Nephron (organoid): Measurements from ENCODE around the gene ABHD17A.
"Not testable (repeated sequence)": the region's sequence is repeated elsewhere in the genome, so short reads cannot be mapped to it uniquely, and the experiment has no call there.

ENCODE experiments used
- H3K27ac Mint-ChIP-seq, 3 experiments: 2 replicates each; pipeline ENCODE4 v1.8.0; 2020; ENCODE audit warnings: mixed read lengths in 3 of 3, mild to moderate bottlenecking in 2 of 3, moderate library complexity in 1 of 3
- H3K27me3 Mint-ChIP-seq: 2 replicates; pipeline ENCODE4 v1.8.0; 2021; ENCODE audit warnings: low read depth, mild to moderate bottlenecking, moderate library complexity, mixed read lengths
- H3K36me3 Mint-ChIP-seq: 2 replicates; pipeline ENCODE4 v1.8.0; 2020; ENCODE audit warnings: low read depth, mixed read lengths
- H3K4me1 Mint-ChIP-seq: 2 replicates; pipeline ENCODE4 v1.8.0; 2020; ENCODE audit warnings: mixed read lengths
- H3K4me3 Mint-ChIP-seq, 3 experiments: 2 replicates each; pipeline ENCODE4 v1.8.0; 2020; ENCODE audit warnings: mild to moderate bottlenecking in 3 of 3, mixed read lengths in 3 of 3, moderate library complexity in 2 of 3
- H3K9me3 Mint-ChIP-seq: 2 replicates; pipeline ENCODE4 v1.8.0; 2020; ENCODE audit warnings: mixed read lengths
- CTCF ChIP-seq, 3 experiments: fragments of 200-600 bp; sonication (generic); IDR thresholded peaks; one replicate each; pipeline ENCODE4 v1.5.0; 2021; ENCODE audit warnings: antibody characterized with exemption in 3 of 3; ENCODE audit not compliant: unreplicated experiment in 3 of 3

Gene ABHD17A

GRCh38 chr19:1902923-1903322 is 17.6 kb upstream of the ABHD17A start:
- H3K9me3 Mint-ChIP-seq = no peaks in the 10 kb centered on the region
- no peaks in the 10 kb centered on the region for H3K36me3 Mint-ChIP-seq
- peaks cover 11% of the 10 kb centered on the region for H3K4me1 Mint-ChIP-seq
- peak overlapping the region in 1 of 3 experiments; percentile 36 for H3K4me3 Mint-ChIP-seq
- TF ChIP-seq CTCF (IDR thresholded peaks at IDR 0.05; ENCODE audit: unreplicated experiment in 3 of 3) = no peak
- no peaks in the 10 kb centered on the region for H3K27me3 Mint-ChIP-seq
- H3K27ac Mint-ChIP-seq = peak overlapping the region; percentile 69 to 99 (median 90)

- H3K36me3 Mint-ChIP-seq = no peaks in the 10 kb centered on the region
Measured at GRCh38 chr19:1901940-1902404, 16.7 kb upstream of the ABHD17A start.

GRCh38 chr19:1896508-1896907 is 11.2 kb upstream of the ABHD17A start:
- no peaks in the 10 kb centered on the region for H3K27me3 Mint-ChIP-seq
- peaks cover 6% of the 10 kb centered on the region for H3K4me1 Mint-ChIP-seq
- H3K9me3 Mint-ChIP-seq = no peaks in the 10 kb centered on the region
- no peak for TF ChIP-seq CTCF (IDR thresholded peaks at IDR 0.05; ENCODE audit: unreplicated experiment in 3 of 3)
- no peak overlapping the region for H3K4me3 Mint-ChIP-seq
- no peak overlapping the region for H3K27ac Mint-ChIP-seq
- H3K36me3 Mint-ChIP-seq = no peaks in the 10 kb centered on the region

More at GRCh38 chr19:1901940-1902404, 16.7 kb upstream of the ABHD17A start:
- H3K4me3 Mint-ChIP-seq = no peak overlapping the region
- H3K27me3 Mint-ChIP-seq = no peaks in the 10 kb centered on the region
- peaks cover 17% of the 10 kb centered on the region for H3K4me1 Mint-ChIP-seq
- no peak for TF ChIP-seq CTCF (IDR thresholded peaks at IDR 0.05; ENCODE audit: unreplicated experiment in 3 of 3)
- peak overlapping the region in 1 of 3 experiments; percentile 25 for H3K27ac Mint-ChIP-seq
- H3K9me3 Mint-ChIP-seq = no peaks in the 10 kb centered on the region

GRCh38 chr19:1893791-1894190 is 8.5 kb upstream of the ABHD17A start:
- H3K9me3 Mint-ChIP-seq = no peaks in the 10 kb centered on the region
- H3K4me1 Mint-ChIP-seq = peaks cover 6% of the 10 kb centered on the region
- no peaks in the 10 kb centered on the region for H3K36me3 Mint-ChIP-seq
- no peak overlapping the region for H3K4me3 Mint-ChIP-seq
- H3K27ac Mint-ChIP-seq = peak overlapping the region in 1 of 3 experiments; percentile 70
- no peak for TF ChIP-seq CTCF (IDR thresholded peaks at IDR 0.05; ENCODE audit: unreplicated experiment in 3 of 3)
- no peaks in the 10 kb centered on the region for H3K27me3 Mint-ChIP-seq

- peak overlapping the region in 1 of 3 experiments; percentile 2 for H3K4me3 Mint-ChIP-seq
- H3K36me3 Mint-ChIP-seq = no peaks in the 10 kb centered on the region
- TF ChIP-seq CTCF (IDR thresholded peaks at IDR 0.05; ENCODE audit: unreplicated experiment in 3 of 3) = no peak
- H3K4me1 Mint-ChIP-seq = peaks cover 10% of the 10 kb centered on the region
- H3K27me3 Mint-ChIP-seq = no peaks in the 10 kb centered on the region
- H3K27ac Mint-ChIP-seq = peak overlapping the region in 2 of 3 experiments; percentile 21 to 32
- H3K9me3 Mint-ChIP-seq = no peaks in the 10 kb centered on the region
Measured at GRCh38 chr19:1889907-1890306, 4.6 kb upstream of the ABHD17A start.

GRCh38 chr19:1888385-1888784 is 3.1 kb upstream of the ABHD17A start:
- H3K27me3 Mint-ChIP-seq = no peaks in the 10 kb centered on the region
- no peaks in the 10 kb centered on the region for H3K36me3 Mint-ChIP-seq
- no peaks in the 10 kb centered on the region for H3K9me3 Mint-ChIP-seq
- no peak overlapping the region for H3K4me3 Mint-ChIP-seq
- TF ChIP-seq CTCF (IDR thresholded peaks at IDR 0.05; ENCODE audit: unreplicated experiment in 3 of 3) = no peak
- peaks cover 22% of the 10 kb centered on the region for H3K4me1 Mint-ChIP-seq
- H3K27ac Mint-ChIP-seq = no peak overlapping the region

- H3K4me1 Mint-ChIP-seq = peaks cover 34% of the 10 kb centered on the region
- not testable (repeated sequence) for H3K36me3 Mint-ChIP-seq, H3K4me3 Mint-ChIP-seq, H3K9me3 Mint-ChIP-seq, H3K27ac Mint-ChIP-seq, H3K27me3 Mint-ChIP-seq
Measured at GRCh38 chr19:1886360-1886759, 1.1 kb upstream of the ABHD17A start.
